Measurements from ENCODE around the gene WDR82.
"Not testable (repeated sequence)": the region's sequence is repeated elsewhere in the genome, so short reads cannot be mapped to it uniquely, and the experiment has no call there.

The WDR82 gene

GRCh38 chr3:52283306-52283705 is 4.9 kb upstream of the WDR82 start:
- Mint-ChIP-seq H3K27ac (no peak overlapping the region), H3K36me3 (no peaks in the 10 kb centered on the region), H3K9me3 (no peaks in the 10 kb centered on the region), H3K4me1 (peaks cover 18% of the 10 kb centered on the region), H3K27me3 (no peaks in the 10 kb centered on the region), H3K4me3 (no peak overlapping the region)
- ATAC-seq: no peak

- peaks cover 20% of the 10 kb centered on the region for H3K4me1 Mint-ChIP-seq
- H3K36me3 Mint-ChIP-seq: peaks cover 6% of the 10 kb centered on the region
- H3K27me3 Mint-ChIP-seq: no peaks in the 10 kb centered on the region
- ATAC-seq: no peak
- H3K9me3 Mint-ChIP-seq: no peaks in the 10 kb centered on the region
- H3K27ac Mint-ChIP-seq: no peak overlapping the region
- H3K4me3 Mint-ChIP-seq: no peak overlapping the region
Observed at GRCh38 chr3:52281981-52282801, 3.7 kb upstream of the WDR82 start.

GRCh38 chr3:52280050-52280461 is 1.6 kb upstream of the WDR82 start:
- Mint-ChIP-seq H3K4me3 (no peak overlapping the region), H3K27ac (no peak overlapping the region), H3K4me1 (peaks cover 34% of the 10 kb centered on the region), H3K9me3 (no peaks in the 10 kb centered on the region), H3K27me3 (no peaks in the 10 kb centered on the region), H3K36me3 (peaks cover 15% of the 10 kb centered on the region)
- no peak for ATAC-seq

- no peaks in the 10 kb centered on the region for H3K9me3 Mint-ChIP-seq
- no peaks in the 10 kb centered on the region for H3K27me3 Mint-ChIP-seq
- peak overlapping the region; percentile 87 for H3K27ac Mint-ChIP-seq
- peak overlapping the region; percentile 87 for H3K4me3 Mint-ChIP-seq
- peaks cover 38% of the 10 kb centered on the region for H3K4me1 Mint-ChIP-seq
- peaks cover 16% of the 10 kb centered on the region for H3K36me3 Mint-ChIP-seq
- ATAC-seq: no peak
Observed at GRCh38 chr3:52279596-52279995, 1.1 kb upstream of the WDR82 start.

GRCh38 chr3:52277972-52278509 is 408 bp downstream of the WDR82 start:
- Mint-ChIP-seq H3K27ac (peak overlapping the region; percentile 87), H3K4me3 (peak overlapping the region; percentile 91), H3K4me1 (peaks cover 54% of the 10 kb centered on the region), H3K9me3 (no peaks in the 10 kb centered on the region), H3K27me3 (no peaks in the 10 kb centered on the region), H3K36me3 (peaks cover 28% of the 10 kb centered on the region)
- ATAC-seq: peak; percentile 84

- Mint-ChIP-seq H3K4me1 (peaks cover 59% of the 10 kb centered on the region), H3K27me3 (no peaks in the 10 kb centered on the region), H3K27ac (peak overlapping the region; percentile 87), H3K4me3 (peak overlapping the region; percentile 91), H3K9me3 (no peaks in the 10 kb centered on the region), H3K36me3 (peaks cover 33% of the 10 kb centered on the region)
- peak; percentile 65 for ATAC-seq
Observed at GRCh38 chr3:52277071-52277964, 1.1 kb downstream of the WDR82 start.

GRCh38 chr3:52274781-52275180 is 3.7 kb downstream of the WDR82 start:
- Mint-ChIP-seq H3K4me1 (peaks cover 83% of the 10 kb centered on the region), H3K4me3 (peak overlapping the region; percentile 54), H3K27ac (peak overlapping the region; percentile 67), H3K36me3 (peaks cover 33% of the 10 kb centered on the region)
- not testable (repeated sequence) for ATAC-seq, H3K9me3 Mint-ChIP-seq, H3K27me3 Mint-ChIP-seq

- Mint-ChIP-seq H3K9me3 (no peaks in the 10 kb centered on the region), H3K36me3 (peaks cover 40% of the 10 kb centered on the region), H3K4me1 (peaks cover 83% of the 10 kb centered on the region), H3K27ac (peak overlapping the region; percentile 17), H3K27me3 (no peaks in the 10 kb centered on the region), H3K4me3 (no peak overlapping the region)
- ATAC-seq: no peak
Observed at GRCh38 chr3:52272831-52273230, 5.6 kb downstream of the WDR82 start.

GRCh38 chr3:52272172-52272571 is 6.3 kb downstream of the WDR82 start:
- not testable (repeated sequence) for H3K9me3 Mint-ChIP-seq, H3K27me3 Mint-ChIP-seq, ATAC-seq
- Mint-ChIP-seq H3K36me3 (peaks cover 40% of the 10 kb centered on the region), H3K27ac (peak overlapping the region; percentile 74), H3K4me3 (peak overlapping the region; percentile 40), H3K4me1 (peaks cover 87% of the 10 kb centered on the region)

- no peak for ATAC-seq
- H3K4me3 Mint-ChIP-seq: peak overlapping the region; percentile 21
- H3K9me3 Mint-ChIP-seq: no peaks in the 10 kb centered on the region
- H3K27me3 Mint-ChIP-seq: no peaks in the 10 kb centered on the region
- peaks cover 40% of the 10 kb centered on the region for H3K36me3 Mint-ChIP-seq
- H3K27ac Mint-ChIP-seq: peak overlapping the region; percentile 74
- H3K4me1 Mint-ChIP-seq: peaks cover 69% of the 10 kb centered on the region
Observed at GRCh38 chr3:52270252-52270754, 8.1 kb downstream of the WDR82 start.

GRCh38 chr3:52269776-52270175 is 8.7 kb downstream of the WDR82 start:
- H3K9me3 Mint-ChIP-seq: no peaks in the 10 kb centered on the region
- H3K27me3 Mint-ChIP-seq: no peaks in the 10 kb centered on the region
- peaks cover 40% of the 10 kb centered on the region for H3K36me3 Mint-ChIP-seq
- peak overlapping the region; percentile 74 for H3K27ac Mint-ChIP-seq
- no peak for ATAC-seq
- peaks cover 65% of the 10 kb centered on the region for H3K4me1 Mint-ChIP-seq
- H3K4me3 Mint-ChIP-seq: no peak overlapping the region

- no peak for ATAC-seq
- Mint-ChIP-seq H3K27me3 (no peaks in the 10 kb centered on the region), H3K9me3 (no peaks in the 10 kb centered on the region), H3K36me3 (peaks cover 44% of the 10 kb centered on the region), H3K4me1 (peaks cover 65% of the 10 kb centered on the region), H3K4me3 (no peak overlapping the region), H3K27ac (peak overlapping the region; percentile 74)
Observed at GRCh38 chr3:52268036-52268435, 10.4 kb downstream of the WDR82 start.

- H3K9me3 Mint-ChIP-seq: no peaks in the 10 kb centered on the region
- H3K4me3 Mint-ChIP-seq: no peak overlapping the region
- H3K27me3 Mint-ChIP-seq: no peaks in the 10 kb centered on the region
- H3K36me3 Mint-ChIP-seq: peaks cover 58% of the 10 kb centered on the region
- H3K27ac Mint-ChIP-seq: no peak overlapping the region
- peaks cover 56% of the 10 kb centered on the region for H3K4me1 Mint-ChIP-seq
- ATAC-seq: no peak
Observed at GRCh38 chr3:52265387-52265786, 13.1 kb downstream of the WDR82 start.

- H3K4me1 Mint-ChIP-seq: peaks cover 35% of the 10 kb centered on the region
- H3K36me3 Mint-ChIP-seq: peaks cover 77% of the 10 kb centered on the region
- H3K9me3 Mint-ChIP-seq: no peaks in the 10 kb centered on the region
- peak overlapping the region; percentile 61 for H3K27ac Mint-ChIP-seq
- ATAC-seq: peak; percentile 74
- no peak overlapping the region for H3K4me3 Mint-ChIP-seq
- no peaks in the 10 kb centered on the region for H3K27me3 Mint-ChIP-seq
Observed at GRCh38 chr3:52262447-52262846, 16.0 kb downstream of the WDR82 start.

- Mint-ChIP-seq H3K27ac (no peak overlapping the region), H3K4me3 (no peak overlapping the region), H3K4me1 (peaks cover 34% of the 10 kb centered on the region), H3K36me3 (peaks cover 83% of the 10 kb centered on the region), H3K27me3 (no peaks in the 10 kb centered on the region), H3K9me3 (no peaks in the 10 kb centered on the region)
- ATAC-seq: no peak
Observed at GRCh38 chr3:52259448-52259847, 19.0 kb downstream of the WDR82 start.

All from stimulated activated memory B cell treated with anti-CD40 and anti-IgM and Interleukin-4, amounts not matched to agents 10 μg/mL and 1 μg/mL and 100 μg/mL, for 72 hours (primary cell).